HepG2 (cell line): Measurements from ENCODE around the gene GNGT2. TPM values are rescaled to one million over a fixed set of nuclear protein-coding genes. Genes with fewer than 3 reads are reported as not detected.

ENCODE experiments used
- ATAC-seq: fragments of 200-7000 bp; cut with Tn5 transposase; 3 replicates; pipeline ENCODE4 v1.9.1; 2020; ENCODE audit warnings: mild to moderate bottlenecking, moderate library complexity
- BruUV-seq: library from RNA; stranded (reverse); fragments of 400-500 nt; replicated peaks from 2 replicates; lab custom pipeline; 2021; lab: Mats Ljungman, UMichigan
- CTCF ChIA-PET: fragments of 300-600 bp; formaldehyde crosslinking; extraction: SDS; loops from one replicate; lab custom pipeline; 2021; ENCODE audit warnings: low total read pairs, inconsistent platforms, low intra/inter-chr PET ratio; lab: Yijun Ruan, JAX
- POLR2A ChIA-PET: fragments of 350-600 bp; sonication (Branson Sonifier 250); formaldehyde crosslinking; loops from one replicate; lab custom pipeline; 2020; ENCODE audit warnings: antibody characterized with exemption, inconsistent platforms; lab: Yijun Ruan, JAX
- DNase-seq: peaks from one replicate; pipeline ENCODE4 v3.0.0-alpha.2; 2015; ENCODE audit warnings: low spot score
- FAIRE-seq: peaks from 3 replicates; lab custom pipeline; 2011; peaks lifted over from hg19 to GRCh38; lab: Jason Lieb, UNC
- H2AFZ ChIP-seq: one replicate; pipeline ENCODE4 v1.6.1; 2011; ENCODE audit warnings: low read length, inconsistent platforms
- H3K27ac ChIP-seq: fragments of 300-600 bp; 3 replicates; pipeline ENCODE4 v1.8.0; 2011; ENCODE audit warnings: mixed run types, mild to moderate bottlenecking, mixed read lengths, low read length, inconsistent platforms; ENCODE audit not compliant: insufficient read depth; ENCODE audit errors: extremely low read length
- H3K27me3 ChIP-seq, 2 experiments: fragments of 200-600 bp in 1 of 2; 2 replicates in 1 of 2; 3 replicates in 1 of 2; pipeline versions ENCODE4 v1.6.0 to v1.8.0; 2011; ENCODE audit warnings: low read length in 2 of 2, mild to moderate bottlenecking in 2 of 2, moderate library complexity in 2 of 2, inconsistent platforms in 1 of 2; ENCODE audit not compliant: insufficient read depth in 2 of 2, control insufficient read depth in 1 of 2
- H3K36me3 ChIP-seq, 2 experiments: fragments of 200-600 bp in 1 of 2; replicated peaks in 1 of 2; 2 replicates in 1 of 2; 3 replicates in 1 of 2; pipeline versions ENCODE4 v1.5.1 to v1.8.0; 2011; ENCODE audit warnings: low read length in 2 of 2, inconsistent platforms in 1 of 2; ENCODE audit not compliant: insufficient read depth in 2 of 2, control insufficient read depth in 1 of 2
- H3K4me1 ChIP-seq: 2 replicates; pipeline ENCODE4 v1.5.1; 2012; ENCODE audit warnings: low read length, inconsistent platforms; ENCODE audit not compliant: insufficient read depth
- H3K4me2 ChIP-seq: 2 replicates; pipeline ENCODE4 v1.6.0; 2011; ENCODE audit warnings: low read depth, low read length, inconsistent platforms
- H3K4me3 ChIP-seq, 3 experiments: fragments of 200-600 bp in 1 of 3; sonication (generic), shearing (Covaris generic) in 1 of 3; replicated peaks in 1 of 3; 2 replicates each; pipeline ENCODE4 v1.5.1; 2011 to 2016; ENCODE audit warnings: low read length in 3 of 3, inconsistent platforms in 2 of 3, low read depth in 2 of 3, mild to moderate bottlenecking in 2 of 3, control low read depth in 1 of 3, mixed read lengths in 1 of 3; ENCODE audit not compliant: insufficient read depth in 1 of 3
- H3K79me2 ChIP-seq: one replicate; pipeline ENCODE4 v1.6.1; 2011; ENCODE audit warnings: low read length, inconsistent platforms; ENCODE audit not compliant: insufficient read depth
- H3K9ac ChIP-seq: 2 replicates; pipeline ENCODE4 v1.6.0; 2011; ENCODE audit warnings: mild to moderate bottlenecking, low read depth, low read length, inconsistent platforms; ENCODE audit not compliant: insufficient read depth
- H3K9me3 ChIP-seq: 2 replicates; pipeline ENCODE4 v1.5.1; 2012; ENCODE audit warnings: mild to moderate bottlenecking, low read length
- H4K20me1 ChIP-seq: 2 replicates; pipeline ENCODE4 v1.6.0; 2011; ENCODE audit warnings: inconsistent platforms, mild to moderate bottlenecking, low read length, moderate library complexity; ENCODE audit not compliant: insufficient read depth
- ASH2L ChIP-seq: fragments of 300-600, 200-600 bp; sonication (generic); IDR thresholded peaks from 2 replicates; pipeline ENCODE4 v1.7.0; 2017; ENCODE audit warnings: low read depth, mild to moderate bottlenecking, moderate library complexity, mixed read lengths, low read length; ENCODE audit not compliant: insufficient read length
- CEBPZ ChIP-seq: IDR thresholded peaks from 2 replicates; pipeline ENCODE4 v1.6.1; 2012; ENCODE audit warnings: low read length, improper control_type of control experiment
- ISX ChIP-seq: sonication (generic); formaldehyde crosslinking; conservative IDR thresholded peaks from 2 replicates; pipeline ENCODE4 v1.5.0; 2020; ENCODE audit warnings: missing genetic modification reagents
- PLRG1 ChIP-seq: fragments of 450-650 bp; conservative IDR thresholded peaks from 2 replicates; pipeline ENCODE4 v1.6.1; 2016
- PREB ChIP-seq: sonication (generic); formaldehyde crosslinking; IDR thresholded peaks from 2 replicates; pipeline ENCODE4 v1.4.0; 2020; ENCODE audit warnings: missing genetic modification reagents
- ZBTB44 ChIP-seq: sonication (generic); formaldehyde crosslinking; IDR thresholded peaks from 2 replicates; pipeline ENCODE4 v1.4.0; 2020; ENCODE audit warnings: missing genetic modification reagents
- ZNF251 ChIP-seq: sonication (generic); formaldehyde crosslinking; IDR thresholded peaks from 2 replicates; pipeline ENCODE4 v1.9.0; 2021; ENCODE audit warnings: mild to moderate bottlenecking, missing genetic modification reagents
- ZNF562 ChIP-seq: sonication (generic); formaldehyde crosslinking; IDR thresholded peaks from 2 replicates; pipeline ENCODE4 v1.8.0; 2022; ENCODE audit warnings: missing genetic modification reagents, borderline replicate concordance
- ZNF839 ChIP-seq: sonication (generic); formaldehyde crosslinking; IDR thresholded peaks from 2 replicates; pipeline ENCODE4 v1.4.0; 2020; ENCODE audit warnings: missing genetic modification reagents, mild to moderate bottlenecking, borderline replicate concordance
- ZSCAN20 ChIP-seq: sonication (generic); formaldehyde crosslinking; IDR thresholded peaks from 2 replicates; pipeline ENCODE4 v1.4.0; 2020; ENCODE audit warnings: missing genetic modification reagents, mild to moderate bottlenecking, borderline replicate concordance
- WGBS: methylation state at CpG from one replicate; pipeline ENCODE4 v1.1.6; 2017; ENCODE audit warnings: low lambda C conversion rate; 5-methylcytosine and 5-hydroxymethylcytosine counted together
- in situ Hi-C: cut with HindIII; loops from 2 replicates; pipeline ENCODE4 v1.10.0; 2017; ENCODE audit warnings: low pct_unique_long_range_greater_than_20kb; ENCODE audit not compliant: extremely low pct_ligation_motif_present
- intact Hi-C: fragments of 100-400 bp; cut with micrococcal nuclease; formaldehyde crosslinking; loops from one replicate; pipeline ENCODE4 v1.10.0; 2022; ENCODE audit not compliant: unreplicated experiment
- polyA plus RNA-seq, 8 experiments: library from polyadenylated mRNA; depleted of rRNA in 3 of 8; stranded (reverse) in 7 of 8; unstranded in 1 of 8; fragments of >200 nt; fragmentation: Illumina TruSeq in 4 of 8; extraction: Trizol in 4 of 8; gene quantifications; 2 replicates each; pipeline versions ENCODE4 v1.2.1 to v1.2.3, GENCODE V29; 2011 to 2016; ENCODE audit warnings: low read depth in 4 of 8, missing spikeins in 1 of 8, mixed read lengths in 1 of 8; ENCODE audit not compliant: insufficient read depth in 1 of 8
- total RNA-seq, 5 experiments: library from RNA; depleted of rRNA; stranded (reverse); fragments of >200 nt; fragmentation: Illumina TruSeq; extraction: Trizol; gene quantifications; 2 replicates each; pipeline ENCODE4 v1.2.3, GENCODE V29; 2016; ENCODE audit warnings: low read depth in 1 of 5

The GNGT2 gene
- total and polyA plus RNA-seq, 2 of the 13 experiments (the other 11 are each of a cell fraction or from before 2014, with no cell fraction given), result not detected

GRCh38 chr17:49197346-49197998 lies 12.9 kb downstream of the GNGT2 start (continued):
- TF ChIP-seq CEBPZ, result no peak

GRCh38 chr17:49196520-49196919 lies 13.9 kb downstream of the GNGT2 start:
- intact Hi-C loops, result no loop called here
- no peak overlapping the region for H3K4me2 ChIP-seq
- ChIA-PET CTCF (no interaction called here), POLR2A (no interaction called here)
- no peaks in the 10 kb centered on the region for H3K36me3 ChIP-seq
- no peak overlapping the region for H3K27ac ChIP-seq
- H4K20me1 ChIP-seq, result no peaks in the 10 kb centered on the region
- H3K4me3 ChIP-seq, result no peak overlapping the region
- WGBS, result 52% methylated on average over 3 of the region's 3 CpGs
- FAIRE-seq (no peak), DNase-seq (no peak), ATAC-seq (no peak)
- H3K9me3 ChIP-seq, result no peaks in the 10 kb centered on the region
- no peak overlapping the region for H3K9ac ChIP-seq
- H3K4me1 ChIP-seq, result peaks cover 22% of the 10 kb centered on the region
- no peaks in the 10 kb centered on the region for H3K79me2 ChIP-seq
- no TSS peak for BruUV-seq
- H3K27me3 ChIP-seq, result peaks cover 1 to 14% of the 10 kb centered on the region in 2 experiments; a peak in 2 of 5 replicates
- H2AFZ ChIP-seq, result no peak overlapping the region
- in situ Hi-C loops, result no loop called here
- TF ChIP-seq ASH2L (no peak), ZSCAN20 (CRISPR knock-in tag) (no peak), PREB (no peak), ZNF839 (no peak), PLRG1 (no peak), ISX (CRISPR knock-in tag) (no peak), ZNF562 (CRISPR knock-in tag) (no peak), ZNF251 (CRISPR knock-in tag) (no peak), ZBTB44 (CRISPR knock-in tag) (no peak)
